SK-N-SH (cell line): ENCODE measurements around the gene DDX41. TPM values are rescaled to one million over a fixed set of nuclear protein-coding genes. Genes with fewer than 3 reads are reported as not detected.

Experiments used
- CTCF ChIA-PET: fragments of 300-600, 350-600 bp; formaldehyde crosslinking; extraction: SDS; loops from one replicate; lab custom pipeline; 2021; lab: Yijun Ruan, JAX
- POLR2A ChIA-PET: fragments of 350-600 bp; sonication (Branson Sonifier 250); formaldehyde crosslinking; extraction: SDS; loops from one replicate; lab custom pipeline; 2020; ENCODE audit warnings: antibody characterized with exemption, inconsistent platforms; lab: Yijun Ruan, JAX
- DNase-seq: peaks from one replicate; pipeline ENCODE4 v3.0.0; 2012
- H2AFZ ChIP-seq: fragments of 200-600 bp; sonication (generic); 2 replicates; pipeline ENCODE4 v1.8.1; 2016; ENCODE audit warnings: antibody characterized with exemption, mild to moderate bottlenecking, low read depth
- H3F3A ChIP-seq: fragments of 200-600 bp; sonication (generic); replicated peaks from 2 replicates; pipeline ENCODE3; 2016; ENCODE audit warnings: antibody characterized with exemption, mild to moderate bottlenecking; ENCODE audit not compliant: insufficient read depth
- H3K27ac ChIP-seq, 2 experiments: fragments of 200-500 bp in 1 of 2; fragments of 200-600 bp in 1 of 2; sonication (Bioruptor generic) in 1 of 2; sonication (generic), shearing (Covaris generic) in 1 of 2; 2 replicates each; pipeline versions ENCODE4 v1.5.1 to v1.6.1; 2014 to 2016; ENCODE audit warnings: low read depth in 2 of 2, inconsistent platforms in 1 of 2, low read length in 1 of 2, mild to moderate bottlenecking in 1 of 2, mixed read lengths in 1 of 2
- H3K27me3 ChIP-seq: fragments of 200-600 bp; sonication (generic), shearing (Covaris generic); 2 replicates; pipeline ENCODE4 v1.6.1; 2016; ENCODE audit warnings: mixed run types; ENCODE audit not compliant: insufficient read depth
- H3K36me3 ChIP-seq, 2 experiments: fragments of 200-500 bp in 1 of 2; fragments of 200-600 bp in 1 of 2; sonication (Bioruptor generic) in 1 of 2; sonication (generic) in 1 of 2; replicated peaks in 1 of 2; 2 replicates each; pipeline versions ENCODE3 to v1.5.1; 2014 to 2016; ENCODE audit warnings: low read length in 1 of 2, mild to moderate bottlenecking in 1 of 2; ENCODE audit not compliant: insufficient read depth in 2 of 2, control insufficient read depth in 1 of 2
- H3K4me1 ChIP-seq, 2 experiments: fragments of 200-500 bp in 1 of 2; fragments of 200-600 bp in 1 of 2; sonication (Bioruptor generic) in 1 of 2; sonication (generic), shearing (Covaris generic) in 1 of 2; 2 replicates each; pipeline versions ENCODE4 v1.5.1 to v1.6.1; 2014 to 2016; ENCODE audit warnings: low read depth in 1 of 2, low read length in 1 of 2, mixed run types in 1 of 2; ENCODE audit not compliant: insufficient read depth in 2 of 2, control insufficient read depth in 1 of 2
- H3K4me2 ChIP-seq: fragments of 200-600 bp; sonication (generic), shearing (Covaris generic); 2 replicates; pipeline ENCODE4 v1.6.1; 2017; ENCODE audit warnings: mixed run types
- H3K4me3 ChIP-seq, 2 experiments: fragments of 200-500 bp in 1 of 2; fragments of 200-600 bp in 1 of 2; sonication (Bioruptor generic) in 1 of 2; sonication (generic), shearing (Covaris generic) in 1 of 2; 2 replicates each; pipeline versions ENCODE4 v1.5.1 to v1.8.1; 2014 to 2016; ENCODE audit warnings: low read depth in 2 of 2, inconsistent platforms in 1 of 2, low read length in 1 of 2, mild to moderate bottlenecking in 1 of 2, mixed read lengths in 1 of 2, moderate library complexity in 1 of 2
- H3K79me2 ChIP-seq: fragments of 200-600 bp; sonication (generic); 2 replicates; pipeline ENCODE4 v1.8.1; 2017; ENCODE audit warnings: mild to moderate bottlenecking; ENCODE audit not compliant: insufficient read depth
- H3K9ac ChIP-seq: fragments of 200-600 bp; sonication (generic); 2 replicates; pipeline ENCODE4 v1.6.1; 2017; ENCODE audit warnings: mixed run types
- H3K9me2 ChIP-seq: fragments of 200-600 bp; sonication (generic); 2 replicates; pipeline ENCODE4 v1.6.1; 2017; ENCODE audit warnings: mixed run types
- H3K9me3 ChIP-seq: fragments of 200-600 bp; sonication (generic); 2 replicates; pipeline ENCODE4 v1.6.1; 2017; ENCODE audit warnings: mixed run types, mild to moderate bottlenecking, moderate library complexity
- H4K20me1 ChIP-seq: fragments of 200-600 bp; sonication (generic); 2 replicates; pipeline ENCODE4 v1.6.1; 2017; ENCODE audit warnings: mild to moderate bottlenecking, mixed run types; ENCODE audit not compliant: insufficient read depth
- CHD2 ChIP-seq: fragments of 150-350 bp; IDR thresholded peaks from 2 replicates; pipeline ENCODE4 v1.6.1; 2018; ENCODE audit warnings: low read length; ENCODE audit not compliant: partially characterized antibody
- EP300 ChIP-seq, 2 experiments: IDR thresholded peaks; 2 replicates each; pipeline versions ENCODE4 v1.4.0 to v1.6.1; 2012; ENCODE audit warnings: borderline replicate concordance in 1 of 2, low read depth in 1 of 2, low read length in 1 of 2
- FOSL2 ChIP-seq: IDR thresholded peaks from 2 replicates; pipeline ENCODE4 v1.4.0; 2012; ENCODE audit warnings: low read depth, mild to moderate bottlenecking, moderate library complexity, borderline replicate concordance
- GABPA ChIP-seq: IDR thresholded peaks from 2 replicates; pipeline ENCODE4 v1.4.0; 2012; ENCODE audit warnings: low read depth, mild to moderate bottlenecking
- MEF2A ChIP-seq: IDR thresholded peaks from 2 replicates; pipeline ENCODE4 v1.4.0; 2012; ENCODE audit warnings: low read depth, borderline replicate concordance
- MXI1 ChIP-seq: IDR thresholded peaks from 2 replicates; pipeline ENCODE4 v1.6.1; 2012; ENCODE audit warnings: mild to moderate bottlenecking, low read depth, low read length, improper control_type of control experiment
- NFIC ChIP-seq: IDR thresholded peaks from 2 replicates; pipeline ENCODE4 v1.4.0; 2012; ENCODE audit warnings: borderline replicate concordance
- NRF1 ChIP-seq: IDR thresholded peaks from 2 replicates; pipeline ENCODE4 v1.6.1; 2012; ENCODE audit warnings: low read depth, mild to moderate bottlenecking, low read length
- PBX3 ChIP-seq: IDR thresholded peaks from 2 replicates; pipeline ENCODE4; 2012
- POLR2AphosphoS5 ChIP-seq: IDR thresholded peaks from 2 replicates; pipeline ENCODE4 v1.6.1; 2012; ENCODE audit warnings: low read depth, low read length
- RAD21 ChIP-seq: IDR thresholded peaks from 2 replicates; pipeline ENCODE4 v1.6.1; 2012; ENCODE audit warnings: mild to moderate bottlenecking, low read length
- RCOR1 ChIP-seq: fragments of 150-350 bp; IDR thresholded peaks from 2 replicates; pipeline ENCODE4 v1.6.1; 2017; ENCODE audit warnings: antibody characterized with exemption, low read length
- REST ChIP-seq: IDR thresholded peaks from 2 replicates; pipeline ENCODE4 v1.6.1; 2012; ENCODE audit warnings: mild to moderate bottlenecking, low read depth, low read length, moderate library complexity
- RFX5 ChIP-seq: IDR thresholded peaks from 2 replicates; pipeline ENCODE4 v1.6.1; 2012; ENCODE audit warnings: mild to moderate bottlenecking, improper control_type of control experiment, low read length
- SMC3 ChIP-seq: IDR thresholded peaks from 2 replicates; pipeline ENCODE4 v1.6.1; 2012; ENCODE audit warnings: low read depth, low read length, improper control_type of control experiment
- TCF12 ChIP-seq: IDR thresholded peaks from 2 replicates; pipeline ENCODE4 v1.4.0; 2012
- TEAD4 ChIP-seq: IDR thresholded peaks from 2 replicates; pipeline ENCODE4 v1.4.0; 2012; ENCODE audit warnings: mild to moderate bottlenecking, borderline replicate concordance; ENCODE audit not compliant: insufficient read depth
- YY1 ChIP-seq: IDR thresholded peaks from 2 replicates; pipeline ENCODE4 v1.4.0; 2012; ENCODE audit warnings: low read depth, mild to moderate bottlenecking
- WGBS: methylation state at CpG from one replicate; pipeline ENCODE4 v1.1.6; 2017; ENCODE audit warnings: low lambda C conversion rate; 5-methylcytosine and 5-hydroxymethylcytosine counted together
- polyA plus RNA-seq, 3 experiments: library from polyadenylated mRNA; depleted of rRNA; stranded (reverse); fragments of >200 nt; gene quantifications; 2 replicates each; pipeline ENCODE4 v1.2.3, GENCODE V29; 2012

DDX41 gene
- polyA plus RNA-seq, 1 of the 3 experiments (the other 2 are of a cell fraction), result 176 TPM

GRCh38 chr5:177523711-177524538, 7.2 kb upstream of the DDX41 start (continued):
- no peak for TF ChIP-seq PBX3

GRCh38 chr5:177520916-177521513, 4.3 kb upstream of the DDX41 start:
- ChIA-PET POLR2A (interaction anchor here (1.3 kb wide), 1 partner anchor 28 kb away, joined by 4 read pairs; no protein-coding TSS in a partner anchor), CTCF (interaction anchor here (0.9 to 3.7 kb wide), 3 partner anchors 20 to 64 kb away, joined by 3 to 15 read pairs (median 3); no protein-coding TSS in a partner anchor)
- 64% methylated on average over 2 of the region's 2 CpGs for whole genome bisulfite sequencing

GRCh38 chr5:177520271-177520670, 3.5 kb upstream of the DDX41 start:
- Histone ChIP-seq H4K20me1 (no peaks in the 10 kb centered on the region), H2AFZ (no peak overlapping the region), H3K79me2 (peaks cover 29% of the 10 kb centered on the region), H3K27ac (no peak overlapping the region), H3K27me3 (no peaks in the 10 kb centered on the region), H3K4me3 (no peak overlapping the region), H3K36me3 (peaks cover 16 to 56% of the 10 kb centered on the region in 2 experiments), H3K9ac (no peak overlapping the region), H3K4me1 (peaks cover 6 to 15% of the 10 kb centered on the region in 2 experiments; a peak in 2 of 4 replicates), H3K4me2 (no peak overlapping the region), H3K9me3 (no peaks in the 10 kb centered on the region), H3F3A (peaks cover 10% of the 10 kb centered on the region), H3K9me2 (no peaks in the 10 kb centered on the region)
- DNase-seq, result no peak
- ChIA-PET POLR2A (no interaction called here), CTCF (interaction anchor here (1.0 to 3.7 kb wide), 4 partner anchors 13 to 26 kb away, joined by 3 to 15 read pairs (median 3); no protein-coding TSS in a partner anchor)
- WGBS, result 98% methylated on average over 3 of the region's 3 CpGs
- TF ChIP-seq FOSL2 (no peak), REST (no peak), TEAD4 (no peak), TCF12 (no peak), MEF2A (no peak), RAD21 (no peak), EP300 (IDR thresholded peaks at IDR 0.05; ENCODE audit: borderline replicate concordance in 1 of 2, low read depth in 1 of 2, low read length in 1 of 2) (no peak), PBX3 (no peak), CHD2 (no peak), YY1 (no peak), NRF1 (no peak), SMC3 (no peak), GABPA (no peak), MXI1 (no peak), NFIC (no peak), RFX5 (no peak), POLR2AphosphoS5 (no peak), RCOR1 (no peak)

More at GRCh38 chr5:177520916-177521513, 4.3 kb upstream of the DDX41 start:
- no peak overlapping the region for H3K9ac ChIP-seq
- H3K9me2 ChIP-seq, result no peaks in the 10 kb centered on the region
- H3K27me3 ChIP-seq, result no peaks in the 10 kb centered on the region
- H3K27ac ChIP-seq, result no peak overlapping the region
- no peak overlapping the region for H3K4me2 ChIP-seq
- no peak for TF ChIP-seq RCOR1
- no peak for TF ChIP-seq MEF2A
- H3K4me3 ChIP-seq, result no peak overlapping the region
- no peak overlapping the region for H2AFZ ChIP-seq
- no peaks in the 10 kb centered on the region for H4K20me1 ChIP-seq
- peaks cover 21% of the 10 kb centered on the region for H3K79me2 ChIP-seq
- peaks cover under 1 to 9% of the 10 kb centered on the region in 2 experiments; a peak in 1 of 4 replicates for H3K4me1 ChIP-seq
- H3K9me3 ChIP-seq, result no peaks in the 10 kb centered on the region
- no peak for DNase-seq
- H3K36me3 ChIP-seq, result peaks cover 12 to 57% of the 10 kb centered on the region in 2 experiments
- peaks cover 10% of the 10 kb centered on the region for H3F3A ChIP-seq
